DMS53 treated with DMSO at 0.1 percent for 48 hours (cell line): ENCODE results near the gene PRCP.
"Not testable (repeated sequence)": the region's sequence is repeated elsewhere in the genome, so short reads cannot be mapped to it uniquely, and the experiment has no call there.

ENCODE experiments used
- DNase-seq: peaks from one replicate; lab custom pipeline; 2025; ENCODE audit not compliant: unreplicated experiment; lab: John Stamatoyannopoulos, UW

The PRCP gene

GRCh38 chr11:82900277-82901164 is at the start of gene PRCP:
PRCP (minus strand) TSS chr11:82900430; CDS start chr11:82900402, 28 bp downstream.
- DNase-seq, result peak; percentile 99

GRCh38 chr11:82949352-82949751 is 49.1 kb upstream of the PRCP start:
- DNase-seq, result no peak

- DNase-seq, result no peak
Measured at GRCh38 chr11:82945682-82946081, 45.5 kb upstream of the PRCP start.

GRCh38 chr11:82945041-82945440 is 44.8 kb upstream of the PRCP start:
- DNase-seq, result not testable (repeated sequence)

GRCh38 chr11:82944198-82944597 is 44.0 kb upstream of the PRCP start:
- DNase-seq, result no peak

GRCh38 chr11:82943430-82943829 is 43.2 kb upstream of the PRCP start:
- DNase-seq, result not testable (repeated sequence)

GRCh38 chr11:82942376-82942775 is 42.1 kb upstream of the PRCP start:
- no peak for DNase-seq

GRCh38 chr11:82939456-82939855 is 39.2 kb upstream of the PRCP start:
- DNase-seq, result no peak

GRCh38 chr11:82937554-82937953 is 37.3 kb upstream of the PRCP start:
- no peak for DNase-seq

- no peak for DNase-seq
Measured at GRCh38 chr11:82936261-82936660, 36.0 kb upstream of the PRCP start.

GRCh38 chr11:82932564-82932963 is 32.3 kb upstream of the PRCP start:
- no peak for DNase-seq

- DNase-seq, result no peak
Measured at GRCh38 chr11:82930734-82931133, 30.5 kb upstream of the PRCP start.

- no peak for DNase-seq
Measured at GRCh38 chr11:82930229-82930628, 30.0 kb upstream of the PRCP start.

GRCh38 chr11:82929121-82929520 is 28.9 kb upstream of the PRCP start:
- no peak for DNase-seq

- peak; percentile 90 for DNase-seq
Measured at GRCh38 chr11:82927264-82927880, 27.1 kb upstream of the PRCP start.

GRCh38 chr11:82924522-82925224 is 24.4 kb upstream of the PRCP start:
- DNase-seq, result no peak

GRCh38 chr11:82922396-82923173 is 22.4 kb upstream of the PRCP start:
- DNase-seq, result not testable (repeated sequence)

GRCh38 chr11:82920227-82920626 is 20.0 kb upstream of the PRCP start:
- DNase-seq, result not testable (repeated sequence)

- DNase-seq, result not testable (repeated sequence)
Measured at GRCh38 chr11:82919786-82920185, 19.6 kb upstream of the PRCP start.

GRCh38 chr11:82909015-82909640 is 8.9 kb upstream of the PRCP start:
- DNase-seq, result no peak
